GM21423 (cell line): ENCODE measurements around the gene KCNJ14.

Experiments
- ATAC-seq: cut with Tn5 transposase; IDR thresholded peaks from one replicate; pipeline ENCODE4 v1.9.1; 2021; ENCODE audit warnings: mild to moderate bottlenecking, moderate library complexity; ENCODE audit not compliant: unreplicated experiment

Gene KCNJ14

GRCh38 chr19:48469934-48470680 lies 14.7 kb downstream of the KCNJ14 start:
- no peak for ATAC-seq

GRCh38 chr19:48470856-48471255 lies 15.5 kb downstream of the KCNJ14 start:
- ATAC-seq: no peak

- ATAC-seq: no peak
Measured at GRCh38 chr19:48471836-48472235, 16.5 kb downstream of the KCNJ14 start.

GRCh38 chr19:48473161-48473966 lies 18.0 kb downstream of the KCNJ14 start:
- no peak for ATAC-seq

GRCh38 chr19:48474084-48474592 lies 18.8 kb downstream of the KCNJ14 start:
- ATAC-seq: no peak

GRCh38 chr19:48475369-48476068 lies 20.1 kb downstream of the KCNJ14 start:
- ATAC-seq: no peak

- ATAC-seq: no peak
Measured at GRCh38 chr19:48476176-48476575, 20.8 kb downstream of the KCNJ14 start.

GRCh38 chr19:48477067-48477685 lies 21.8 kb downstream of the KCNJ14 start:
- no peak for ATAC-seq

- no peak for ATAC-seq
Measured at GRCh38 chr19:48477698-48478338, 22.4 kb downstream of the KCNJ14 start.

GRCh38 chr19:48478339-48479256 lies 23.2 kb downstream of the KCNJ14 start:
- no peak for ATAC-seq

GRCh38 chr19:48479686-48480085 lies 24.3 kb downstream of the KCNJ14 start:
- no peak for ATAC-seq

- no peak for ATAC-seq
Measured at GRCh38 chr19:48480183-48480557, 24.8 kb downstream of the KCNJ14 start.

- ATAC-seq: no peak
Measured at GRCh38 chr19:48480558-48481500, 25.5 kb downstream of the KCNJ14 start.

- no peak for ATAC-seq
Measured at GRCh38 chr19:48481846-48482639, 26.7 kb downstream of the KCNJ14 start.

- no peak for ATAC-seq
Measured at GRCh38 chr19:48483301-48483700, 27.9 kb downstream of the KCNJ14 start.

GRCh38 chr19:48484247-48484893 lies 29.0 kb downstream of the KCNJ14 start:
- no peak for ATAC-seq
